B cell (primary cell): ENCODE measurements around the gene IQSEC3. TPM values are rescaled to one million over a fixed set of nuclear protein-coding genes. Genes with fewer than 3 reads are reported as not detected.

Experiments
- ATAC-seq: fragments of 200-7000 bp; cut with Tn5 transposase; one replicate; pipeline ENCODE4 v1.10.0; 2021; ENCODE audit warnings: low read depth, mild to moderate bottlenecking, moderate number of reproducible peaks, moderate library complexity
- CTCF ChIA-PET: fragments of 350-600 bp; sonication (Branson Sonifier 250); formaldehyde crosslinking; loops from one replicate; lab custom pipeline; 2021; ENCODE audit warnings: antibody characterized with exemption, inconsistent platforms; lab: Charles Lee
- POLR2A ChIA-PET: fragments of 350-600 bp; sonication (Branson Sonifier 250); formaldehyde crosslinking; loops from one replicate; lab custom pipeline; 2021; ENCODE audit warnings: antibody characterized with exemption; lab: Charles Lee
- DNase-seq: peaks from one replicate; pipeline ENCODE4 v3.0.0; 2013
- H2AFZ ChIP-seq: 2 replicates; pipeline ENCODE4 v1.6.1; 2012; ENCODE audit warnings: mild to moderate bottlenecking, low read depth, low read length; ENCODE audit not compliant: insufficient read depth, poor library complexity, severe bottlenecking
- H3K27ac ChIP-seq, 2 donors: 1 replicate in 1 of 2; 2 replicates in 1 of 2; pipeline ENCODE4 v1.5.1; 2012 to 2013; ENCODE audit warnings: low read length in 2 of 2, mild to moderate bottlenecking in 2 of 2, moderate library complexity in 1 of 2
- H3K27me3 ChIP-seq, 4 experiments: fragments of 200-600 bp in 1 of 4; sonication (generic) in 1 of 4; replicated peaks in 1 of 4; 1 replicate in 2 of 4; 2 replicates in 2 of 4; pipeline versions ENCODE4 v1.6.1 to v1.7.0; 2013 to 2016; ENCODE audit warnings: low read length in 3 of 4, mild to moderate bottlenecking in 2 of 4, mixed read lengths in 1 of 4, moderate library complexity in 1 of 4; ENCODE audit not compliant: insufficient read depth in 4 of 4, control insufficient read depth in 3 of 4; ENCODE audit errors: control extremely low read depth in 1 of 4
- H3K36me3 ChIP-seq, 2 experiments: replicated peaks in 1 of 2; 1 replicate in 1 of 2; 2 replicates in 1 of 2; pipeline versions ENCODE4 v1.6.1 to v1.7.1; 2013; ENCODE audit warnings: low read length in 1 of 2; ENCODE audit not compliant: insufficient read depth in 2 of 2, control insufficient read depth in 1 of 2; ENCODE audit errors: control extremely low read depth in 1 of 2, extremely low read depth in 1 of 2
- H3K4me1 ChIP-seq, 2 donors: fragments of 200-600 bp in 1 of 2; sonication (generic) in 1 of 2; 1 replicate in 1 of 2; 2 replicates in 1 of 2; pipeline versions ENCODE4 v1.5.1 to v1.6.1; 2013 to 2017; ENCODE audit warnings: low read length in 2 of 2; ENCODE audit not compliant: control insufficient read depth in 2 of 2, insufficient read depth in 2 of 2
- H3K4me2 ChIP-seq: replicated peaks from 2 replicates; pipeline ENCODE3; 2012; ENCODE audit warnings: mild to moderate bottlenecking, low read depth, low read length; ENCODE audit not compliant: poor library complexity, severe bottlenecking
- H3K4me3 ChIP-seq, 5 experiments: fragments of 200-600 bp in 1 of 5; sonication (generic) in 1 of 5; 1 replicate in 3 of 5; 2 replicates in 2 of 5; pipeline versions ENCODE4 v1.5.1 to v1.7.0; 2011 to 2016; ENCODE audit warnings: low read length in 4 of 5, mild to moderate bottlenecking in 4 of 5, low read depth in 2 of 5, control low read depth in 1 of 5, moderate library complexity in 1 of 5; ENCODE audit not compliant: insufficient read depth in 1 of 5; ENCODE audit errors: control extremely low read depth in 1 of 5, extremely low read depth in 1 of 5
- H3K79me2 ChIP-seq: fragments of 200-600 bp; sonication (generic); one replicate; pipeline ENCODE4 v1.6.0; 2016; ENCODE audit warnings: low read length; ENCODE audit not compliant: control insufficient read depth, insufficient read depth
- H3K9ac ChIP-seq: fragments of 200-600 bp; sonication (generic); 2 replicates; pipeline ENCODE4 v1.6.1; 2017; ENCODE audit warnings: mild to moderate bottlenecking, low read length, moderate library complexity
- H3K9me3 ChIP-seq, 3 donors: one replicate each; pipeline versions ENCODE4 v1.6.1 to v1.7.1; 2013; ENCODE audit warnings: low read length in 2 of 3; ENCODE audit not compliant: control insufficient read depth in 2 of 3, insufficient read depth in 1 of 3; ENCODE audit errors: control extremely low read depth in 1 of 3
- H4K20me1 ChIP-seq: 2 replicates; pipeline ENCODE4 v1.6.0; 2012; ENCODE audit warnings: mild to moderate bottlenecking, low read length; ENCODE audit not compliant: insufficient read depth, control insufficient read depth, poor library complexity, severe bottlenecking
- H3K27ac Mint-ChIP-seq: one replicate; pipeline ENCODE4 v1.8.0; 2021; ENCODE audit warnings: mixed read lengths
- H3K27me3 Mint-ChIP-seq: one replicate; pipeline ENCODE4 v1.8.0; 2021; ENCODE audit warnings: mixed read lengths
- H3K4me1 Mint-ChIP-seq: one replicate; pipeline ENCODE4 v1.8.0; 2021; ENCODE audit warnings: mixed read lengths
- H3K4me3 Mint-ChIP-seq: one replicate; pipeline ENCODE4 v1.8.0; 2021; ENCODE audit warnings: mixed read lengths
- H3K9me3 Mint-ChIP-seq: one replicate; pipeline ENCODE4 v1.8.0; 2022; ENCODE audit warnings: mixed read lengths; ENCODE audit not compliant: insufficient read depth
- CTCF ChIP-seq: fragments of 200-600 bp; IDR thresholded peaks from one replicate; pipeline ENCODE4 v1.8.0; 2022; ENCODE audit warnings: antibody characterized with exemption, mild to moderate bottlenecking
- EZH2 ChIP-seq: IDR thresholded peaks from 2 replicates; pipeline ENCODE4 v1.6.1; 2012; ENCODE audit warnings: borderline replicate concordance, low read depth, mild to moderate bottlenecking, moderate library complexity, low read length; ENCODE audit not compliant: insufficient read depth, poor library complexity, severe bottlenecking
- WGBS: methylation state at CpG from one replicate; pipeline ENCODE4 v1.1.5; 2013; ENCODE audit warnings: missing lambda C conversion rate; ENCODE audit not compliant: insufficient coverage; 5-methylcytosine and 5-hydroxymethylcytosine counted together
- intact Hi-C: fragments of 100-400 bp; cut with micrococcal nuclease; formaldehyde crosslinking; loops from one replicate; pipeline ENCODE4 v1.10.0; 2022
- polyA plus RNA-seq: library from polyadenylated mRNA; depleted of rRNA; stranded (reverse); fragments of >200 nt; gene quantifications from 2 replicates; pipeline ENCODE4 v1.2.3, GENCODE V29; 2012
- total RNA-seq, 2 donors: library from RNA; stranded (reverse); fragments of 120-200 nt in 1 of 2; gene quantifications; 1 replicate in 1 of 2; 2 replicates in 1 of 2; pipeline versions ENCODE4 v1.2.3 to v1.2.4, GENCODE V29; 2013 to 2022

Gene IQSEC3
- total and polyA plus RNA-seq, 2 donors (not counting 1 experiment from before 2014, with no cell fraction given), result 0.01 to 1.8 TPM

- no peak for TF ChIP-seq EZH2
- TF ChIP-seq CTCF, result no peak
- 36% methylated on average over 4 of the region's 4 CpGs for WGBS
- DNase-seq (peak; percentile 9), ATAC-seq (no peak)
- no peaks in the 10 kb centered on the region for H3K79me2 ChIP-seq
- no peak overlapping the region for H3K27ac ChIP-seq
- no peak overlapping the region for H3K4me3 Mint-ChIP-seq
- ChIA-PET CTCF (no interaction called here), POLR2A (no interaction called here)
- intact Hi-C loops, result no loop called here
- no peaks in the 10 kb centered on the region for H3K4me1 ChIP-seq
- H3K27me3 Mint-ChIP-seq, result peaks cover 73% of the 10 kb centered on the region
- H3K4me2 ChIP-seq, result no peak overlapping the region
- no peak overlapping the region for H2AFZ ChIP-seq
- no peak overlapping the region for H3K4me3 ChIP-seq
- H3K27ac Mint-ChIP-seq, result no peak overlapping the region
- no peaks in the 10 kb centered on the region for H3K4me1 Mint-ChIP-seq
- no peaks in the 10 kb centered on the region for H3K36me3 ChIP-seq
- H3K9me3 ChIP-seq, result peaks cover 0 to 11% (median 9%) of the 10 kb centered on the region in 3 donors
- no peak overlapping the region for H3K9ac ChIP-seq
- H4K20me1 ChIP-seq, result no peaks in the 10 kb centered on the region
- H3K9me3 Mint-ChIP-seq, result peaks cover 10% of the 10 kb centered on the region
- H3K27me3 ChIP-seq, result peaks cover 0 to 48% (median 40%) of the 10 kb centered on the region in 4 experiments
Measured at GRCh38 chr12:53735-54730, 12.5 kb upstream of the IQSEC3 start.
